K562 (cell line): ENCODE results near the gene ANKRD13A. TPM values are rescaled to one million over a fixed set of nuclear protein-coding genes. Genes with fewer than 3 reads are reported as not detected.

Source experiments
- DACH1 ChIP-seq: fragments of 450-650 bp; IDR thresholded peaks from 2 replicates; pipeline ENCODE4 v1.6.1; 2018; ENCODE audit not compliant: partially characterized antibody
- E2F5 ChIP-seq: sonication (generic); formaldehyde crosslinking; IDR thresholded peaks from 2 replicates; pipeline ENCODE4 v1.8.0; 2022; ENCODE audit warnings: mild to moderate bottlenecking, missing genetic modification reagents
- EGR1 ChIP-seq: fragments of 450-650 bp; conservative IDR thresholded peaks from 2 replicates; pipeline ENCODE4 v1.6.1; 2017; ENCODE audit warnings: mild to moderate bottlenecking
- ILF3 ChIP-seq: fragments of 450-650 bp; IDR thresholded peaks from 2 replicates; pipeline ENCODE4 v1.6.1; 2018; ENCODE audit warnings: antibody characterized with exemption, mild to moderate bottlenecking, moderate library complexity, borderline replicate concordance
- L3MBTL2 ChIP-seq: fragments of 450-650 bp; IDR thresholded peaks from 2 replicates; pipeline ENCODE4 v1.6.1; 2016; ENCODE audit warnings: mild to moderate bottlenecking, moderate library complexity
- MYC ChIP-seq, 2 experiments: fragments of 250-450 bp in 1 of 2; sonication (Bioruptor Pico) in 1 of 2; IDR thresholded peaks; 2 replicates each; pipeline versions ENCODE4 v1.5.1 to v1.6.1; 2012 to 2021; ENCODE audit warnings: low read depth in 2 of 2, borderline replicate concordance in 1 of 2, improper control_type of control experiment in 1 of 2, low read length in 1 of 2, mild to moderate bottlenecking in 1 of 2, moderate library complexity in 1 of 2
- TBP ChIP-seq: optimal IDR thresholded peaks from 2 replicates; pipeline ENCODE3; 2011; ENCODE audit warnings: low read depth, low read length, improper control_type of control experiment
- TFE3 ChIP-seq: fragments of 450-650 bp; formaldehyde crosslinking; IDR thresholded peaks from 2 replicates; pipeline ENCODE4 v1.4.0; 2020; ENCODE audit warnings: mild to moderate bottlenecking, mixed read lengths
- TGIF2 ChIP-seq: sonication (generic); formaldehyde crosslinking; IDR thresholded peaks from 2 replicates; pipeline ENCODE4 v1.8.1; 2022; ENCODE audit warnings: mild to moderate bottlenecking, missing genetic modification reagents, moderate library complexity
- UBTF ChIP-seq, 2 experiments: IDR thresholded peaks; 2 replicates each; pipeline ENCODE4 v1.6.1; 2012; ENCODE audit warnings: improper control_type of control experiment in 2 of 2, low read depth in 2 of 2, low read length in 2 of 2, borderline replicate concordance in 1 of 2
- ZBTB2 ChIP-seq: fragments of 450-650 bp; IDR thresholded peaks from 2 replicates; pipeline ENCODE4 v1.6.1; 2016; ENCODE audit warnings: antibody characterized with exemption
- ZNF12 ChIP-seq: sonication (generic); formaldehyde crosslinking; IDR thresholded peaks from 2 replicates; pipeline ENCODE4 v1.4.0; 2020; ENCODE audit warnings: mild to moderate bottlenecking, missing genetic modification reagents
- ZNF740 ChIP-seq, 3 experiments: fragments of 200-800 bp in 1 of 3; sonication (Bioruptor generic) in 1 of 3; sonication (generic) in 1 of 3; formaldehyde crosslinking in 1 of 3; IDR thresholded peaks; 2 replicates each; pipeline versions ENCODE4 v1.6.1 to v1.8.0; 2016 to 2022; ENCODE audit warnings: mild to moderate bottlenecking in 2 of 3, missing compliant biosample characterization in 2 of 3, missing genetic modification characterization in 2 of 3, missing genetic modification reagents in 1 of 3
- polyA plus RNA-seq, 8 experiments: library from polyadenylated mRNA; depleted of rRNA in 4 of 8; stranded (reverse) in 5 of 8; unstranded in 3 of 8; fragments of >200 nt; fragmentation: Nextera tagmentation in 2 of 8; fragmentation: Illumina TruSeq in 1 of 8; extraction: Ambion mirVana in 2 of 8; extraction: Trizol in 1 of 8; gene quantifications; 2 replicates each; pipeline versions ENCODE4 v1.2.1 to v1.2.3, GENCODE V29; 2011 to 2014; ENCODE audit warnings: inconsistent platforms in 1 of 8, missing spikeins in 1 of 8
- total RNA-seq, 7 experiments: library from RNA; depleted of rRNA in 6 of 7; stranded (reverse); fragments of >200 nt in 6 of 7; fragmentation: Illumina TruSeq in 2 of 7; extraction: Trizol in 2 of 7; gene quantifications; 2 replicates each; pipeline versions ENCODE4 v1.2.1 to v1.2.3, GENCODE V29; 2011 to 2021; ENCODE audit warnings: low replicate concordance in 1 of 7
- TF ChIP-seq, protein P1 (sequence below): sonication (generic); formaldehyde crosslinking; IDR thresholded peaks from 2 replicates; pipeline ENCODE4 v1.8.0; 2022; ENCODE audit warnings: missing genetic modification reagents, mild to moderate bottlenecking, borderline replicate concordance

Gene ANKRD13A
- total and polyA plus RNA-seq, 9 of the 15 experiments (the other 6 are each of a cell fraction or from before 2014, with no cell fraction given) = 5.0 to 55.0 (median 41.5) TPM

DNA sequence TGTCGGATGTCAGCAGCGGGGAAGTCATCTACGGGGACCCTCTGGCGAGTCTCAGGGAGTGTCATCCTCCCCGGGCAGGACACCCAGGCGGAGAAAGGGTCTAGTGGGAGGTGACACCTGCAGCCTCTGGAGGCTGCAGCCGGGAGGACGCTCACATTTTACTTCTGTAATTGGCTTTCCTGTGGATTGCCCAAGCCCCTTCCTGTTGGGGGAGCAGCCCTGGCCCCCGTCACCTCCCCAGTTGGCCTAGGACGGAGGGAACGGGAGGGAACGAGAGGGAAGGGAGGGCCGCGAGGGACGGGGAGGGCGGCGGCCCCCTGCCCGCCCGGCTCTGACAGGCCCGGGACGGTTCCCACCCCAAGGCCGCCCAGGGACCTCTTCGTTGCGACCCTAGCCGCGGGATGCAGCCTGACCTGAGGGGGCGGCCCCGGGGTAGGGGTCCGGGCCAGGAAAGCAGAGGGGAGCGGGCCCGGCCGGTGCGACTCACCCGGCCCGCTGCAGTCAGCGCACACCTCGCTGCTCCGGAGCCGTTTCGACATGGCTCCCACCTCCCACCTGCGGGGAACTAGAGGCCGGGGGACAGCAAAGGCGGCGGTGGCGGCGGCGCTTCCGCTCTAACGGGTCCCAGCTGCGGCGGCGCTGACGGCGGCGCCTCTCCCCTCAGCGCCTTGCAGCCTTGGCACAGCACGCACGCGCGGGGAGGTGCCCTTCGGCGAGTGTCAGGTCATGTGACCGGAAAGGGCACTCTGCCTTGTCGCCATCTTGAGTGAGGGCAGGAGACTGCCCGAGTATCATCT is 3.3 kb upstream of the ANKRD13A start, which contains the start of gene GIT2 (continued):
- TF ChIP-seq, protein P1, sequence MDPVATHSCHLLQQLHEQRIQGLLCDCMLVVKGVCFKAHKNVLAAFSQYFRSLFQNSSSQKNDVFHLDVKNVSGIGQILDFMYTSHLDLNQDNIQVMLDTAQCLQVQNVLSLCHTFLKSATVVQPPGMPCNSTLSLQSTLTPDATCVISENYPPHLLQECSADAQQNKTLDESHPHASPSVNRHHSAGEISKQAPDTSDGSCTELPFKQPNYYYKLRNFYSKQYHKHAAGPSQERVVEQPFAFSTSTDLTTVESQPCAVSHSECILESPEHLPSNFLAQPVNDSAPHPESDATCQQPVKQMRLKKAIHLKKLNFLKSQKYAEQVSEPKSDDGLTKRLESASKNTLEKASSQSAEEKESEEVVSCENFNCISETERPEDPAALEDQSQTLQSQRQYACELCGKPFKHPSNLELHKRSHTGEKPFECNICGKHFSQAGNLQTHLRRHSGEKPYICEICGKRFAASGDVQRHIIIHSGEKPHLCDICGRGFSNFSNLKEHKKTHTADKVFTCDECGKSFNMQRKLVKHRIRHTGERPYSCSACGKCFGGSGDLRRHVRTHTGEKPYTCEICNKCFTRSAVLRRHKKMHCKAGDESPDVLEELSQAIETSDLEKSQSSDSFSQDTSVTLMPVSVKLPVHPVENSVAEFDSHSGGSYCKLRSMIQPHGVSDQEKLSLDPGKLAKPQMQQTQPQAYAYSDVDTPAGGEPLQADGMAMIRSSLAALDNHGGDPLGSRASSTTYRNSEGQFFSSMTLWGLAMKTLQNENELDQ = no peak
- TF ChIP-seq TGIF2 (CRISPR knock-in tag) (0 out of 2 replicates have a peak, but pooled peaks have one; percentile 45), ZNF740 (CRISPR knock-in tag; IDR thresholded peaks at IDR 0.05) (peak; percentile 83), ZNF740 (tag; IDR thresholded peaks at IDR 0.05) (no peak), L3MBTL2 (peak; percentile 57; the same call in 1 of the 2 replicates), ZBTB2 (peak; percentile 85), ILF3 (no peak), EGR1 (peak; percentile 49), UBTF (IDR thresholded peaks at IDR 0.05; ENCODE audit: borderline replicate concordance in 1 of 2, low read depth in 2 of 2, low read length in 2 of 2) (0 out of 4 replicates have a peak, but pooled peaks of 1 of the 2 experiments have one; percentile 58), DACH1 (peak; percentile 28), TBP (peak; percentile 42), E2F5 (CRISPR knock-in tag) (no peak), MYC (IDR thresholded peaks at IDR 0.05; ENCODE audit: low read depth, low read length) (peak; percentile 63), MYC (CRISPR knock-in tag; IDR thresholded peaks at IDR 0.05; ENCODE audit: borderline replicate concordance, low read depth) (no peak), ZNF12 (CRISPR knock-in tag) (0 out of 2 replicates have a peak, but pooled peaks have one; percentile 62), TFE3 (CRISPR knock-in tag) (peak; percentile 99)
